ENCODE results near the gene FBXO38. TPM values are rescaled to one million over a fixed set of nuclear protein-coding genes. Genes with fewer than 3 reads are reported as not detected.

The FBXO38 gene
- total RNA-seq, 1 donor from 2014 or later = 38.8 TPM

GRCh38 chr5:148376198-148376597 lies 7.6 kb upstream of the FBXO38 start:
- no peaks in the 10 kb centered on the region for H4K20me1 ChIP-seq (ENCODE audit: insufficient read depth, low read length)
- H3K36me3 ChIP-seq (ENCODE audit: insufficient read depth, low read length) = no peaks in the 10 kb centered on the region
- Mint-ChIP-seq H3K4me1 (ENCODE audit: low read depth, unreplicated experiment) (no peaks in the 10 kb centered on the region), H3K36me3 (ENCODE audit: low read depth, unreplicated experiment) (peaks cover 8% of the 10 kb centered on the region), H3K27ac (ENCODE audit: unreplicated experiment) (no peak overlapping the region), H3K9me3 (ENCODE audit: unreplicated experiment) (no peaks in the 10 kb centered on the region), H3K4me3 (ENCODE audit: unreplicated experiment) (no peak overlapping the region), H3K27me3 (ENCODE audit: low read depth, unreplicated experiment) (no peaks in the 10 kb centered on the region)
- FAIRE-seq = no peak
- no peak overlapping the region for H3K9ac ChIP-seq (ENCODE audit: low read length)
- H3K4me2 ChIP-seq (ENCODE audit: low read length) = no peak overlapping the region
- no peak overlapping the region for H3K27ac ChIP-seq (ENCODE audit: low read depth, low read length)
- no peak for TF ChIP-seq CTCF (IDR thresholded peaks at IDR 0.05; ENCODE audit: insufficient read depth, low read depth, low read length)
- TF ChIP-seq EZH2 (IDR thresholded peaks at IDR 0.05; ENCODE audit: insufficient read depth, low read length) = no peak
- no peak overlapping the region for H2AFZ ChIP-seq (ENCODE audit: low read depth, low read length)
- H3K4me3 ChIP-seq (ENCODE audit: insufficient read depth, low read depth, low read length) = no peak overlapping the region
- H3K4me1 ChIP-seq (ENCODE audit: insufficient read depth, low read length) = no peaks in the 10 kb centered on the region
- H3K79me2 ChIP-seq (ENCODE audit: insufficient read depth, low read length) = no peaks in the 10 kb centered on the region
- no peaks in the 10 kb centered on the region for H3K27me3 ChIP-seq (ENCODE audit: insufficient read depth, low read length)
- peaks cover 4% of the 10 kb centered on the region for H3K9me3 ChIP-seq (ENCODE audit: insufficient read depth, low read depth, low read length)
- no peak for DNase-seq (ENCODE audit: low read depth)

DNA sequence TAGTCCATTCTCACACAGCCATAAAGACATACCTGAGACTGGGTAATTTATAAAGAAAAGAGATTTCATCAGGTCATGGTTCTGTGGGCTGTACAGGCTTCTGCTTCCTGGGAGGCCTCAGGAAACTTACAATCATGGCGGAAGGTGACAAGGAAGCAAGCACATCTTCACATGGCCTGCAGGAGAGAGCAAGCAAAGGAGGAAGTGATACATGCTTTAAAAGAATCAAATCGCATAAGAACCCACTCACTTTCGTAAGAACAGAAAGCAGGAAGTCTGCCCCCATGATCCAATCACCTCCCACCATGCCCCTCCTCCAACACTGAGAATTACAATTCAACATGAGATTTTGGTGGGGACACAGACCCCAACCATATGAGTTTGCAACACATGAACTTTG lies 5.1 kb upstream of the FBXO38 start:
- Mint-ChIP-seq H3K4me1 (ENCODE audit: low read depth, unreplicated experiment) (peaks cover 5% of the 10 kb centered on the region), H3K27me3 (ENCODE audit: low read depth, unreplicated experiment) (no peaks in the 10 kb centered on the region), H3K4me3 (ENCODE audit: unreplicated experiment) (no peak overlapping the region), H3K9me3 (ENCODE audit: unreplicated experiment) (no peaks in the 10 kb centered on the region), H3K27ac (ENCODE audit: unreplicated experiment) (no peak overlapping the region), H3K36me3 (ENCODE audit: low read depth, unreplicated experiment) (peaks cover 8% of the 10 kb centered on the region)
- FAIRE-seq = no peak
- no peak overlapping the region for H3K4me2 ChIP-seq (ENCODE audit: low read length)
- no peak overlapping the region for H3K27ac ChIP-seq (ENCODE audit: low read depth, low read length)
- H3K79me2 ChIP-seq (ENCODE audit: insufficient read depth, low read length) = peaks cover 4% of the 10 kb centered on the region
- DNase-seq (ENCODE audit: low read depth) = no peak
- H3K9me3 ChIP-seq (ENCODE audit: insufficient read depth, low read depth, low read length) = peaks cover 4% of the 10 kb centered on the region
- H3K9ac ChIP-seq (ENCODE audit: low read length) = no peak overlapping the region
- no peaks in the 10 kb centered on the region for H3K27me3 ChIP-seq (ENCODE audit: insufficient read depth, low read length)
- TF ChIP-seq EZH2 (IDR thresholded peaks at IDR 0.05; ENCODE audit: insufficient read depth, low read length) (no peak), CTCF (IDR thresholded peaks at IDR 0.05; ENCODE audit: insufficient read depth, low read depth, low read length) (no peak)
- no peaks in the 10 kb centered on the region for H4K20me1 ChIP-seq (ENCODE audit: insufficient read depth, low read length)
- peaks cover 6% of the 10 kb centered on the region for H3K4me1 ChIP-seq (ENCODE audit: insufficient read depth, low read length)
- no peak overlapping the region for H2AFZ ChIP-seq (ENCODE audit: low read depth, low read length)
- no peaks in the 10 kb centered on the region for H3K36me3 ChIP-seq (ENCODE audit: insufficient read depth, low read length)
- H3K4me3 ChIP-seq (ENCODE audit: insufficient read depth, low read depth, low read length) = no peak overlapping the region

DNA sequence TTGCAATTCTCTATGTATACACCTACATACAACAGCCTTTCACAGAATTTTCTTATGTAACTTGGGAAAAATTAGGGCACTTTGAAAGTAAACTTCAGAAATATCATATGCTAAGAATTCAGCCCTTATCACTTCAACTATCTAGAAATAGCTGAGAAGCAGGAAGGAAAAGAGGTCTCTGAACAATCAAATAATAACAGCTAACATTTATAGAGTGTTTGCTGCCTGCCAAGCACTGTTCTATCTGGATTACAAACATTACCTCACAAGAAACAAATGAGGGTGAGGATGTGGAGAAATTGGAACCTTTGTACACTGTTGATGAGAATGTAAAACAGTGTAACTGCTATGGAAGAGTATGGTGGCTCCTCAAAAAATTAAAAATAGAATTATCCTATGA lies 4.4 kb upstream of the FBXO38 start:
- H3K9ac ChIP-seq (ENCODE audit: low read length) = no peak overlapping the region
- H3K4me1 ChIP-seq (ENCODE audit: insufficient read depth, low read length) = peaks cover 6% of the 10 kb centered on the region
- H2AFZ ChIP-seq (ENCODE audit: low read depth, low read length) = no peak overlapping the region
- DNase-seq (ENCODE audit: low read depth) (no peak), FAIRE-seq (no peak)
- peaks cover 4% of the 10 kb centered on the region for H3K9me3 ChIP-seq (ENCODE audit: insufficient read depth, low read depth, low read length)
- H4K20me1 ChIP-seq (ENCODE audit: insufficient read depth, low read length) = no peaks in the 10 kb centered on the region
- Mint-ChIP-seq H3K4me3 (ENCODE audit: unreplicated experiment) (no peak overlapping the region), H3K4me1 (ENCODE audit: low read depth, unreplicated experiment) (peaks cover 5% of the 10 kb centered on the region), H3K36me3 (ENCODE audit: low read depth, unreplicated experiment) (peaks cover 8% of the 10 kb centered on the region), H3K27ac (ENCODE audit: unreplicated experiment) (no peak overlapping the region), H3K9me3 (ENCODE audit: unreplicated experiment) (no peaks in the 10 kb centered on the region), H3K27me3 (ENCODE audit: low read depth, unreplicated experiment) (no peaks in the 10 kb centered on the region)
- H3K4me2 ChIP-seq (ENCODE audit: low read length) = no peak overlapping the region
- no peak overlapping the region for H3K27ac ChIP-seq (ENCODE audit: low read depth, low read length)
- H3K36me3 ChIP-seq (ENCODE audit: insufficient read depth, low read length) = no peaks in the 10 kb centered on the region
- no peaks in the 10 kb centered on the region for H3K27me3 ChIP-seq (ENCODE audit: insufficient read depth, low read length)
- H3K79me2 ChIP-seq (ENCODE audit: insufficient read depth, low read length) = peaks cover 10% of the 10 kb centered on the region
- no peak for TF ChIP-seq CTCF (IDR thresholded peaks at IDR 0.05; ENCODE audit: insufficient read depth, low read depth, low read length)
- TF ChIP-seq EZH2 (IDR thresholded peaks at IDR 0.05; ENCODE audit: insufficient read depth, low read length) = no peak
- H3K4me3 ChIP-seq (ENCODE audit: insufficient read depth, low read depth, low read length) = no peak overlapping the region
